Measurements from ENCODE around the gene NNAT. TPM values are rescaled to one million over a fixed set of nuclear protein-coding genes. Genes with fewer than 3 reads are reported as not detected.

NNAT gene
- total RNA-seq, 1 donor from 2014 or later = 0.54 TPM

GRCh38 chr20:37513779-37514359, 7.2 kb upstream of the NNAT start:
- Mint-ChIP-seq H3K9me3 (ENCODE audit: unreplicated experiment) (no peaks in the 10 kb centered on the region), H3K27me3 (ENCODE audit: unreplicated experiment) (peaks cover 5% of the 10 kb centered on the region), H3K4me3 (ENCODE audit: unreplicated experiment) (no peak overlapping the region), H3K36me3 (ENCODE audit: low read depth, unreplicated experiment) (peaks cover 48% of the 10 kb centered on the region), H3K4me1 (ENCODE audit: unreplicated experiment) (peaks cover 41% of the 10 kb centered on the region), H3K27ac (ENCODE audit: unreplicated experiment) (no peak overlapping the region)
- no peak for TF ChIP-seq CTCF (IDR thresholded peaks at IDR 0.05; ENCODE audit: unreplicated experiment)
- no peak for DNase-seq (ENCODE audit: low spot score)

GRCh38 chr20:37515876-37516275, 5.2 kb upstream of the NNAT start:
- Mint-ChIP-seq H3K36me3 (ENCODE audit: low read depth, unreplicated experiment) (peaks cover 46% of the 10 kb centered on the region), H3K27me3 (ENCODE audit: unreplicated experiment) (peaks cover 5% of the 10 kb centered on the region), H3K4me1 (ENCODE audit: unreplicated experiment) (peaks cover 61% of the 10 kb centered on the region), H3K4me3 (ENCODE audit: unreplicated experiment) (no peak overlapping the region), H3K9me3 (ENCODE audit: unreplicated experiment) (no peaks in the 10 kb centered on the region), H3K27ac (ENCODE audit: unreplicated experiment) (peak overlapping the region; percentile 7)
- DNase-seq (ENCODE audit: low spot score) = no peak
- TF ChIP-seq CTCF (IDR thresholded peaks at IDR 0.05; ENCODE audit: unreplicated experiment) = no peak

- peak overlapping the region; percentile 4 for H3K4me3 Mint-ChIP-seq (ENCODE audit: unreplicated experiment)
- peaks cover 45% of the 10 kb centered on the region for H3K36me3 Mint-ChIP-seq (ENCODE audit: low read depth, unreplicated experiment)
- peaks cover 64% of the 10 kb centered on the region for H3K4me1 Mint-ChIP-seq (ENCODE audit: unreplicated experiment)
- no peak for TF ChIP-seq CTCF (IDR thresholded peaks at IDR 0.05; ENCODE audit: unreplicated experiment)
- no peaks in the 10 kb centered on the region for H3K9me3 Mint-ChIP-seq (ENCODE audit: unreplicated experiment)
- no peak for DNase-seq (ENCODE audit: low spot score)
- H3K27ac Mint-ChIP-seq (ENCODE audit: unreplicated experiment) = peak overlapping the region; percentile 7
- H3K27me3 Mint-ChIP-seq (ENCODE audit: unreplicated experiment) = peaks cover 3% of the 10 kb centered on the region
Observed at GRCh38 chr20:37516811-37517750, 4.0 kb upstream of the NNAT start.

GRCh38 chr20:37518059-37518458, 3.0 kb upstream of the NNAT start:
- H3K4me1 Mint-ChIP-seq (ENCODE audit: unreplicated experiment) = peaks cover 66% of the 10 kb centered on the region
- TF ChIP-seq CTCF (IDR thresholded peaks at IDR 0.05; ENCODE audit: unreplicated experiment) = no peak
- no peak for DNase-seq (ENCODE audit: low spot score)

More at GRCh38 chr20:37518059-37518458, 3.0 kb upstream of the NNAT start:
- H3K4me3 Mint-ChIP-seq (ENCODE audit: unreplicated experiment) = peak overlapping the region; percentile 69
- no peaks in the 10 kb centered on the region for H3K9me3 Mint-ChIP-seq (ENCODE audit: unreplicated experiment)
- H3K27me3 Mint-ChIP-seq (ENCODE audit: unreplicated experiment) = peaks cover 4% of the 10 kb centered on the region
- H3K36me3 Mint-ChIP-seq (ENCODE audit: low read depth, unreplicated experiment) = peaks cover 39% of the 10 kb centered on the region
- H3K27ac Mint-ChIP-seq (ENCODE audit: unreplicated experiment) = peak overlapping the region; percentile 86

All from endothelial cell (in vitro differentiated cells).